Neural cell (in vitro differentiated cells): ENCODE measurements around the gene DIP2C. TPM values are rescaled to one million over a fixed set of nuclear protein-coding genes. Genes with fewer than 3 reads are reported as not detected.

ENCODE experiments used
- H2AFZ ChIP-seq: fragments of 200-600, 300-800 bp; sonication (generic), shearing (Covaris generic); 2 replicates; pipeline ENCODE4 v1.6.0; 2014; ENCODE audit warnings: low read depth, mild to moderate bottlenecking, antibody characterized with exemption, low read length, moderate library complexity
- H3F3A ChIP-seq: fragments of 200-600 bp; shearing (Covaris generic); 2 replicates; pipeline ENCODE4 v1.6.1; 2016; ENCODE audit warnings: mild to moderate bottlenecking, moderate library complexity, mixed read lengths, antibody characterized with exemption, low read length; ENCODE audit not compliant: insufficient read depth, poor library complexity, severe bottlenecking
- H3K27ac ChIP-seq: fragments of 200-600, 300-800 bp; sonication (generic), shearing (Covaris generic); 2 replicates; pipeline ENCODE4 v1.5.1; 2014; ENCODE audit warnings: mild to moderate bottlenecking, low read length, moderate library complexity
- H3K27me3 ChIP-seq: fragments of 300-800, 200-600 bp; sonication (generic), shearing (Covaris generic); 2 replicates; pipeline ENCODE4 v1.6.0; 2014; ENCODE audit warnings: mild to moderate bottlenecking, low read depth, low read length, moderate library complexity; ENCODE audit not compliant: insufficient read depth
- H3K36me3 ChIP-seq: fragments of 300-800, 200-600 bp; sonication (generic), shearing (Covaris generic); 2 replicates; pipeline ENCODE4 v1.5.1; 2014; ENCODE audit warnings: mild to moderate bottlenecking, antibody characterized with exemption, low read length, moderate library complexity; ENCODE audit not compliant: insufficient read depth
- H3K4me2 ChIP-seq: fragments of 300-800, 200-600 bp; sonication (generic), shearing (Covaris generic); 2 replicates; pipeline ENCODE4 v1.6.0; 2014; ENCODE audit warnings: mild to moderate bottlenecking, low read length
- H3K4me3 ChIP-seq: fragments of 300-800, 200-600 bp; sonication (generic), shearing (Covaris generic); 2 replicates; pipeline ENCODE4 v1.5.1; 2014; ENCODE audit warnings: mild to moderate bottlenecking, low read length, moderate library complexity
- H3K79me2 ChIP-seq: fragments of 200-600 bp; shearing (Covaris generic); replicated peaks from 2 replicates; pipeline ENCODE4 v1.6.0; 2014; ENCODE audit warnings: mild to moderate bottlenecking, low read length, moderate library complexity; ENCODE audit not compliant: insufficient read depth
- H3K9ac ChIP-seq: fragments of 300-800, 200-600 bp; sonication (generic), shearing (Covaris generic); 2 replicates; pipeline ENCODE4 v1.6.1; 2016; ENCODE audit warnings: mild to moderate bottlenecking, low read length, mixed read lengths
- H3K9me2 ChIP-seq: fragments of 200-600 bp; shearing (Covaris generic); 2 replicates; pipeline ENCODE4 v1.6.1; 2016; ENCODE audit warnings: mild to moderate bottlenecking, low read length, mixed read lengths; ENCODE audit not compliant: insufficient read depth
- H3K9me3 ChIP-seq: fragments of 200-600, 300-800 bp; sonication (generic), shearing (Covaris generic); 2 replicates; pipeline ENCODE4 v1.6.1; 2016; ENCODE audit warnings: mild to moderate bottlenecking, mixed run types, low read length, moderate library complexity, mixed read lengths
- H4K20me1 ChIP-seq: fragments of 200-600 bp; shearing (Covaris generic); 2 replicates; pipeline ENCODE4 v1.6.1; 2016; ENCODE audit warnings: mild to moderate bottlenecking, mixed run types; ENCODE audit not compliant: insufficient read depth
- EP300 ChIP-seq: fragments of 450-650 bp; conservative IDR thresholded peaks from 2 replicates; pipeline ENCODE4 v1.6.1; 2014; ENCODE audit warnings: antibody characterized with exemption, mild to moderate bottlenecking, moderate library complexity; ENCODE audit not compliant: poor library complexity, severe bottlenecking
- EZH2 ChIP-seq: fragments of 200-600, 300-800 bp; shearing (Covaris generic), sonication (generic); IDR thresholded peaks from 2 replicates; pipeline ENCODE4 v1.6.1; 2014; ENCODE audit warnings: antibody characterized with exemption, low read length, borderline replicate concordance, mild to moderate bottlenecking; ENCODE audit not compliant: insufficient read depth, poor library complexity, severe bottlenecking
- MXI1 ChIP-seq: fragments of 450-650 bp; conservative IDR thresholded peaks from 2 replicates; pipeline ENCODE4 v1.6.1; 2014; ENCODE audit warnings: antibody characterized with exemption, mild to moderate bottlenecking; ENCODE audit not compliant: poor library complexity, severe bottlenecking
- POLR2AphosphoS5 ChIP-seq: IDR thresholded peaks from 2 replicates; pipeline ENCODE4 v1.6.1; 2012
- RAD21 ChIP-seq: fragments of 450-650 bp; conservative IDR thresholded peaks from 2 replicates; pipeline ENCODE4 v1.6.1; 2014; ENCODE audit warnings: antibody characterized with exemption, mild to moderate bottlenecking, moderate library complexity
- SMC3 ChIP-seq: fragments of 450-650 bp; conservative IDR thresholded peaks from 2 replicates; pipeline ENCODE4 v1.6.1; 2014; ENCODE audit warnings: antibody characterized with exemption, mild to moderate bottlenecking, moderate library complexity; ENCODE audit not compliant: poor library complexity
- TAF1 ChIP-seq: IDR thresholded peaks from 2 replicates; pipeline ENCODE4 v1.6.1; 2012; ENCODE audit warnings: low read depth
- polyA plus RNA-seq: library from polyadenylated mRNA; depleted of rRNA; stranded (reverse); fragments of >200 nt; gene quantifications from 2 replicates; pipeline ENCODE4 v1.2.3, GENCODE V29; 2014
- TF ChIP-seq, protein P1 (sequence below): IDR thresholded peaks from 2 replicates; pipeline ENCODE4 v1.6.1; 2012; ENCODE audit warnings: borderline replicate concordance
- TF ChIP-seq, protein P2 (sequence below): fragments of 450-650 bp; IDR thresholded peaks from 2 replicates; pipeline ENCODE4 v1.5.1; 2014; ENCODE audit warnings: antibody characterized with exemption, mild to moderate bottlenecking, moderate library complexity; ENCODE audit not compliant: poor library complexity, severe bottlenecking

Gene DIP2C
- polyA plus RNA-seq, 1 donor from 2014 or later: 24.1 TPM

DNA sequence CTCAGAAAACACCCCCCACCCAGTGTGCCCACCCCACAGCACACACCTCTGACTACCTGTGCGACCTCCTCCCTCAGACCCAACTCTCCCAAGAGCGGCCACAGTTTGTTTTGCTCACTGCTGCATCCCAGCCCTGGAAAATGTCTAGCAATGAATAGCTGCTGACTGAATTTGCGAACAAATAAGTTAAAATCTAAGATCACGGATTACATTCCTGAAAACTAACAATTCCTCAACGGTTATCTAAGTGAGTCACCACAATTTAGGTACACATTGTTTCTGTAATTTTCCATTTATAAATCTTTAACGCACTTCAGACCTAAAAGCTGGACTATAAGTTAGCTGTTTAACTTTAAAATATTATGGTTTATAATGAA, 319.0 kb downstream of the DIP2C start:
- Histone ChIP-seq H3K27me3 (no peaks in the 10 kb centered on the region), H3K4me3 (no peak overlapping the region), H3K4me2 (no peak overlapping the region), H3F3A (no peaks in the 10 kb centered on the region), H2AFZ (no peak overlapping the region), H3K79me2 (no peaks in the 10 kb centered on the region), H3K36me3 (no peaks in the 10 kb centered on the region), H3K9ac (no peak overlapping the region), H3K27ac (no peak overlapping the region), H3K9me3 (no peaks in the 10 kb centered on the region), H4K20me1 (no peaks in the 10 kb centered on the region), H3K9me2 (no peaks in the 10 kb centered on the region)
- TF ChIP-seq EP300 (no peak), MXI1 (no peak), EZH2 (no peak)
- TF ChIP-seq, protein P1, sequence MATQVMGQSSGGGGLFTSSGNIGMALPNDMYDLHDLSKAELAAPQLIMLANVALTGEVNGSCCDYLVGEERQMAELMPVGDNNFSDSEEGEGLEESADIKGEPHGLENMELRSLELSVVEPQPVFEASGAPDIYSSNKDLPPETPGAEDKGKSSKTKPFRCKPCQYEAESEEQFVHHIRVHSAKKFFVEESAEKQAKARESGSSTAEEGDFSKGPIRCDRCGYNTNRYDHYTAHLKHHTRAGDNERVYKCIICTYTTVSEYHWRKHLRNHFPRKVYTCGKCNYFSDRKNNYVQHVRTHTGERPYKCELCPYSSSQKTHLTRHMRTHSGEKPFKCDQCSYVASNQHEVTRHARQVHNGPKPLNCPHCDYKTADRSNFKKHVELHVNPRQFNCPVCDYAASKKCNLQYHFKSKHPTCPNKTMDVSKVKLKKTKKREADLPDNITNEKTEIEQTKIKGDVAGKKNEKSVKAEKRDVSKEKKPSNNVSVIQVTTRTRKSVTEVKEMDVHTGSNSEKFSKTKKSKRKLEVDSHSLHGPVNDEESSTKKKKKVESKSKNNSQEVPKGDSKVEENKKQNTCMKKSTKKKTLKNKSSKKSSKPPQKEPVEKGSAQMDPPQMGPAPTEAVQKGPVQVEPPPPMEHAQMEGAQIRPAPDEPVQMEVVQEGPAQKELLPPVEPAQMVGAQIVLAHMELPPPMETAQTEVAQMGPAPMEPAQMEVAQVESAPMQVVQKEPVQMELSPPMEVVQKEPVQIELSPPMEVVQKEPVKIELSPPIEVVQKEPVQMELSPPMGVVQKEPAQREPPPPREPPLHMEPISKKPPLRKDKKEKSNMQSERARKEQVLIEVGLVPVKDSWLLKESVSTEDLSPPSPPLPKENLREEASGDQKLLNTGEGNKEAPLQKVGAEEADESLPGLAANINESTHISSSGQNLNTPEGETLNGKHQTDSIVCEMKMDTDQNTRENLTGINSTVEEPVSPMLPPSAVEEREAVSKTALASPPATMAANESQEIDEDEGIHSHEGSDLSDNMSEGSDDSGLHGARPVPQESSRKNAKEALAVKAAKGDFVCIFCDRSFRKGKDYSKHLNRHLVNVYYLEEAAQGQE: no peak

DNA sequence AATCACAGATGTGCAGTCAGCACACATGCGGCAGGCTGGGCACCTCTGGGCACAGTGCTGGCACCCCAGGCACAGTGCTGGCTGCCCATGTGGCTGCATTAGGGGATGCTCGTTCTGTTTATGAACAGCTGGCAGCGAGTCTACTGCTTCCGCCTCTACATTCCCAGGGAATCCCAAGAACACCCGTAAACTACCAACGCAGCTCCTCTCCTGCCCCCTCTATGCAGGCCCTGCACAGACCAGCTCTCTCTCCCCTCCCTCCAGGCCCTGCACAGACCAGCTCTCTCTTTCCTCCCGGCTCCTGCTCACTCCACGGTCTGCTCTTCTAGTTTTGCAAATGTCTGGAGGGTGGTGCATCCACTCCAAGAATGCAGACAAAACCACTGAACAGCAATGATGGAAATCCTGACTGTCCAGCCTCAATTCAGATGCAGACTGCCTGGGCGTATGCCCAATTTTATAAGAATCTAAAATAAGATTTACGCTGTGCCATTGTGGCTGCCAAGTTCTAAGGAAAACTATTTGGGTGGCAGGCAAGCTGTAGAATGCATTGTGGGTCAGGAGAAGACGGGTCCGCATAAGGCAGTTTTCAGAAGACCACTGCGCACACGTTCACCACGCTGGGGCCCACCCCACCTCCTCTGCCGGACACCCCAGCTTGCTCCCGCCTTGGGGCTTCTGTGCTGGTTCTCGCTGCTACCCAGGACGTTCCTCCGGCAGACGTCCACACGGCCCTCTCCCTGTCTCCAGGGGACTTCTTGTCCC, 319.6 kb downstream of the DIP2C start:
- Histone ChIP-seq H3K27me3 (no peaks in the 10 kb centered on the region), H3K4me2 (no peak overlapping the region), H3K9me2 (no peaks in the 10 kb centered on the region), H3K79me2 (no peaks in the 10 kb centered on the region), H3F3A (no peaks in the 10 kb centered on the region), H3K9ac (no peak overlapping the region), H3K27ac (no peak overlapping the region), H3K36me3 (no peaks in the 10 kb centered on the region), H4K20me1 (no peaks in the 10 kb centered on the region), H3K9me3 (no peaks in the 10 kb centered on the region), H2AFZ (no peak overlapping the region), H3K4me3 (no peak overlapping the region)
- TF ChIP-seq SMC3 (no peak), EP300 (no peak), MXI1 (no peak), TAF1 (no peak), RAD21 (no peak), POLR2AphosphoS5 (no peak), EZH2 (no peak)
- TF ChIP-seq, protein P2, sequence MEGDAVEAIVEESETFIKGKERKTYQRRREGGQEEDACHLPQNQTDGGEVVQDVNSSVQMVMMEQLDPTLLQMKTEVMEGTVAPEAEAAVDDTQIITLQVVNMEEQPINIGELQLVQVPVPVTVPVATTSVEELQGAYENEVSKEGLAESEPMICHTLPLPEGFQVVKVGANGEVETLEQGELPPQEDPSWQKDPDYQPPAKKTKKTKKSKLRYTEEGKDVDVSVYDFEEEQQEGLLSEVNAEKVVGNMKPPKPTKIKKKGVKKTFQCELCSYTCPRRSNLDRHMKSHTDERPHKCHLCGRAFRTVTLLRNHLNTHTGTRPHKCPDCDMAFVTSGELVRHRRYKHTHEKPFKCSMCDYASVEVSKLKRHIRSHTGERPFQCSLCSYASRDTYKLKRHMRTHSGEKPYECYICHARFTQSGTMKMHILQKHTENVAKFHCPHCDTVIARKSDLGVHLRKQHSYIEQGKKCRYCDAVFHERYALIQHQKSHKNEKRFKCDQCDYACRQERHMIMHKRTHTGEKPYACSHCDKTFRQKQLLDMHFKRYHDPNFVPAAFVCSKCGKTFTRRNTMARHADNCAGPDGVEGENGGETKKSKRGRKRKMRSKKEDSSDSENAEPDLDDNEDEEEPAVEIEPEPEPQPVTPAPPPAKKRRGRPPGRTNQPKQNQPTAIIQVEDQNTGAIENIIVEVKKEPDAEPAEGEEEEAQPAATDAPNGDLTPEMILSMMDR: no peak
- TF ChIP-seq, protein P1: no peak
